ENCODE data around the gene HOXA5.

The HOXA5 gene

DNA sequence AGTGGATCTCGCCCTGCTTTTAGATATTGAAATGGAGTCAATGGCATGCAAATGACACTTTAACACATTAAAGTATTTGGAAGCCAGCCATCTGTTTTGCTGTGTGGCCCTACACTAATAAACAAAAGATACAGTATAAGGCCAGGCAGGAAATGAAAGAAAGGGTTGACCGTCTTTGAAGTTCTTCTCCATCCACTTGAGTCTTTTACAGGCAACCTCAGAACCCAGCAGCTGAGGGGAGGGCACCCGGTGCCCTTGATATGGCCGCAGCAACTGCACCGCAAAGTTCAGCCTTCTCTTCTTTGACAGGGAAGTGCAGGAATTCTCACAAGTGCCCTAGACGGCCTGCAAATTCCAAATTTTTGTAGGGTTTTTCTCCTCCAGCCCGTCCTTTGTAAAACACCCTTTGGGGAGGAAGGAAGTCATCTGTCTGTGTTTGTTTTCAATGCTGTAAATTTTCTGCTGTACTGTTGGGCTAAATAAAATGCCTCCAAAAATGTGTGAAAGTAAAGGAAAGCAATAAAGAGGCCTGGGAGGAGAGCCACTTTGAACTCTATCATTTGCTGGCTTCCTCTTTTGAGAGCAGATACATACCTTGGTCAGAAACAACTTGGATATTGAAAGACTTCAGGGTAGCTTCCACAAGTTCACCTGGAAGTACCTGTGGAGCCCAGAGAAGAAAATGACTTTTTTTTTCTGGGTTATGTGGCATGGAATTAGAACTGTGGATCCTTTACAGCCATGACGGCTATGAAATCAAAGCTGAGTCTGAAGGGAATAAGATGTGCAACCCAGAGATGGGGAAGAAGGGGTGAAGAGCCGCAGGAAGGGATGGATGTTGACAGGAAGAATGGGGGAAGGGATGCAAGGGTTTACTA is 51.3 kb downstream of the HOXA5 start:
- H3K4me3 ChIP-seq (ENCODE audit: control insufficient read depth in 1 of 7, extremely low read depth in 1 of 7, insufficient read depth in 4 of 7, low read depth in 2 of 7, low read length in 6 of 7) = no peak overlapping the region
- POLR2A ChIA-PET = interaction anchor here (0.6 kb wide), 1 partner anchor 18 kb away, joined by 5 read pairs; no protein-coding TSS in a partner anchor
- CTCF ChIA-PET = interaction anchor here (0.6 to 1.8 kb wide), 2 partner anchors 11 to 414 kb away, joined by 3 to 5 read pairs; no protein-coding TSS in a partner anchor
- H3K4me1 ChIP-seq (ENCODE audit: control extremely low read depth in 1 of 4, control insufficient read depth in 4 of 4, insufficient read depth in 4 of 4, low read length in 3 of 4) = peaks cover 0 to 43% (median 28%) of the 10 kb centered on the region in 4 experiments
- no peak overlapping the region for H3K27ac ChIP-seq (ENCODE audit: insufficient read depth in 1 of 2, low read depth in 1 of 2, low read length in 2 of 2, poor library complexity in 1 of 2, severe bottlenecking in 2 of 2)
- no peaks in the 10 kb centered on the region for H3K36me3 ChIP-seq (ENCODE audit: control insufficient read depth in 4 of 4, insufficient read depth in 4 of 4, low read length in 3 of 4)
- peaks cover 39 to 98% (median 60%) of the 10 kb centered on the region in 5 experiments for H3K27me3 ChIP-seq (replicated peaks in 2 of 5; ENCODE audit: control insufficient read depth in 4 of 5, insufficient read depth in 5 of 5, low read length in 4 of 5)
- 14% methylated on average over 8 of the region's 9 CpGs for WGBS (ENCODE audit: insufficient coverage)
- DNase-seq = no peak
- peaks cover 0 to 2% (median 0%) of the 10 kb centered on the region in 5 experiments for H3K9me3 ChIP-seq (ENCODE audit: control extremely low read depth in 1 of 5, control insufficient read depth in 4 of 5, insufficient read depth in 2 of 5, low read depth in 1 of 5, low read length in 4 of 5)

DNA sequence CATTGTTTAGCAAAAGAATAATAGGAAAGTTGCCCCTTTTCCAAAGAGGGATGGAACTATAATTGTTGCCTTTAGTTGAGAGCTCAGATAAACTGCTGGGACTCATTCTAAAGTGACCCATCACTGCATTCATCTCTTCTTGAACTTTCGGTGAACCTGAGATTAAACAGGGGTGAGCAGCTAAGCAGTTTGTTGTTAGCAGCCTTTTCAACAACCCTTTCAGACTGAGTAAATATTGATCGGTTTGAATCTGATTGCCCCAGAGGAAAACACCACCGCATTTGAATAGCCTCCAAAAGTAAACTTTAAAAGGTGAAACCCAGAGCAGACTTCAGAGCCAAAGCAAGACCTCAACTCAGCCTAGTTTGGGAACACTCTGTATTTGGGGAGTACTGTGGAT is 52.4 kb downstream of the HOXA5 start:
- no peaks in the 10 kb centered on the region for H3K36me3 ChIP-seq (ENCODE audit: control insufficient read depth in 4 of 4, insufficient read depth in 4 of 4, low read length in 3 of 4)
- no peak overlapping the region for H3K4me3 ChIP-seq (ENCODE audit: control insufficient read depth in 1 of 7, extremely low read depth in 1 of 7, insufficient read depth in 4 of 7, low read depth in 2 of 7, low read length in 6 of 7)
- 38% methylated on average over 2 of the region's 3 CpGs for WGBS (ENCODE audit: insufficient coverage)
- DNase-seq = no peak
- H3K27ac ChIP-seq (ENCODE audit: insufficient read depth in 1 of 2, low read depth in 1 of 2, low read length in 2 of 2, poor library complexity in 1 of 2, severe bottlenecking in 2 of 2) = no peak overlapping the region
- H3K27me3 ChIP-seq (replicated peaks in 2 of 5; ENCODE audit: control insufficient read depth in 4 of 5, insufficient read depth in 5 of 5, low read length in 4 of 5) = peaks cover 39 to 97% (median 58%) of the 10 kb centered on the region in 5 experiments
- ChIA-PET CTCF (interaction anchor here (1.4 kb wide), 1 partner anchor 9 kb away, joined by 3 read pairs; no protein-coding TSS in a partner anchor), POLR2A (no interaction called here)
- H3K9me3 ChIP-seq (ENCODE audit: control extremely low read depth in 1 of 5, control insufficient read depth in 4 of 5, insufficient read depth in 2 of 5, low read depth in 1 of 5, low read length in 4 of 5) = peaks cover 0 to 2% (median 0%) of the 10 kb centered on the region in 5 experiments
- peaks cover 0 to 33% (median 17%) of the 10 kb centered on the region in 4 experiments for H3K4me1 ChIP-seq (ENCODE audit: control extremely low read depth in 1 of 4, control insufficient read depth in 4 of 4, insufficient read depth in 4 of 4, low read length in 3 of 4)
